Right lobe of liver (tissue), 4 donors: ENCODE results near the gene PEX5.
"Not testable (repeated sequence)": the region's sequence is repeated elsewhere in the genome, so short reads cannot be mapped to it uniquely, and the experiment has no call there.

ENCODE experiments used
- CTCF ChIP-seq, 4 donors: fragments of 200-600 bp in 3 of 4; fragments of 450-650 bp in 1 of 4; IDR thresholded peaks; one replicate each; pipeline versions ENCODE4 v1.5.1 to v1.8.0; 2016 to 2022; ENCODE audit warnings: antibody characterized with exemption in 4 of 4, mild to moderate bottlenecking in 2 of 4
- POLR2A ChIP-seq: fragments of 450-650 bp; IDR thresholded peaks from one replicate; pipeline ENCODE4 v1.6.1; 2017; ENCODE audit warnings: antibody characterized with exemption, mild to moderate bottlenecking
- donor health status: DM: no; HTN: no; CAD: no.
- donor health status: DM: no; HTN: no; CAD: no.
- donor health status: DM: no; HTN: yes; CAD: no.

DNA sequence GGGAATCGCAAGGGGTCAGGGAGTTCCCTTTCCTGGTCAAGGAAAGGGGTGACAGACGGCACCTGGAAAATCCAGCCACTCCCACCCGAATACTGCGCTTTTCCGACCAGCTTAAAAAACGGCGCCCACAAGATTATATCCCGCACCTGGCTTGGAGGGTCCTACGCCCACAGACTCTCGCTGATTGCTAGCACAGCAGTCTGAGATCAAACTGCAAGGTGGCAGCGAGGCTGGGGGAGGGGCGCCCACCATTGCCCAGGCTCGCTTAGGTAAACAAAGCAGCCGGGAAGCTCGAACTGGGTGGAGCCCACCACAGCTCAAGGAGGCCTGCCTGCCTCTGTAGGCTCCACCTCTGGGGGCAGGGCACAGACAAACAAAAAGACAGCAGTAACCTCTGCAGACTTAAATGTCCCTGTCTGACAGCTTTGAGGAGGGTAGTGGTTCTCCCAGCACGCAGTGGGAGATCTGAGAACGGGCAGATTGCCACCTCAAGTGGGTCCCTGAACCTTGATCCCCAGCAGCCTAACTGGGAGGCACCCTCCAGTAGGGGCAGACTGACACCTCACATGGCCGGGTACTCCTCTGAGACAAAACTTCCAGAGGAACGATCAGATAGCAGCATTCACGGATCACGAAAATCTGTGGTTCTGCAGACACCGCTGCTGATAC lies 62.0 kb downstream of the PEX5 start:
- not testable (repeated sequence) for TF ChIP-seq CTCF (IDR thresholded peaks at IDR 0.05); POLR2A
